K562 (cell line): ENCODE results near the gene LPXN. TPM values are rescaled to one million over a fixed set of nuclear protein-coding genes. Genes with fewer than 3 reads are reported as not detected.

Experiments used
- BCOR ChIP-seq: fragments of 450-650 bp; IDR thresholded peaks from 2 replicates; pipeline ENCODE4 v1.6.1; 2016
- BRF1 ChIP-seq: IDR thresholded peaks from 3 replicates; pipeline ENCODE4 v1.6.1; 2011; ENCODE audit warnings: borderline replicate concordance, mild to moderate bottlenecking; ENCODE audit not compliant: insufficient read length; ENCODE audit errors: extremely low read depth
- CBFA2T3 ChIP-seq: fragments of 450-650 bp; IDR thresholded peaks from 2 replicates; pipeline ENCODE4 v1.6.1; 2017
- CHD2 ChIP-seq: IDR thresholded peaks from 2 replicates; pipeline ENCODE4 v1.6.1; 2011; ENCODE audit warnings: low read depth, low read length
- ELF2 ChIP-seq: fragments of 250-450 bp; sonication (Bioruptor Pico); IDR thresholded peaks from 2 replicates; pipeline ENCODE4 v1.5.0; 2021; ENCODE audit warnings: mild to moderate bottlenecking
- FOXJ2 ChIP-seq: fragments of 200-800 bp; sonication (Bioruptor generic); IDR thresholded peaks from 2 replicates; pipeline ENCODE4 v1.6.1; 2016; ENCODE audit warnings: missing genetic modification characterization, missing compliant biosample characterization
- GTF2A2 ChIP-seq: IDR thresholded peaks from 2 replicates; pipeline ENCODE4 v1.6.1; 2016; ENCODE audit warnings: mild to moderate bottlenecking, missing genetic modification characterization, missing compliant biosample characterization
- HNRNPL ChIP-seq: fragments of 200-400 bp; formaldehyde crosslinking; IDR thresholded peaks from 2 replicates; pipeline ENCODE4 v1.6.1; 2017; ENCODE audit warnings: low read depth, mild to moderate bottlenecking, low read length
- KAT2B ChIP-seq: IDR thresholded peaks from one replicate; pipeline ENCODE4 v1.6.1; 2012; ENCODE audit warnings: low read depth, mild to moderate bottlenecking, control low read depth, inconsistent platforms, low read length, moderate library complexity
- KLF10 ChIP-seq: fragments of 250-450 bp; sonication (Bioruptor Pico); IDR thresholded peaks from 2 replicates; pipeline ENCODE4 v1.6.1; 2021; ENCODE audit warnings: matching md5 sums
- LEF1 ChIP-seq: fragments of 450-650 bp; IDR thresholded peaks from 2 replicates; pipeline ENCODE4 v1.6.1; 2016; ENCODE audit warnings: mild to moderate bottlenecking
- MCM7 ChIP-seq, 2 experiments: fragments of 450-650 bp; IDR thresholded peaks; 2 replicates each; pipeline ENCODE4 v1.6.1; 2016 to 2018
- PML ChIP-seq: IDR thresholded peaks from 2 replicates; pipeline ENCODE4 v1.6.1; 2012; ENCODE audit warnings: low read length, inconsistent platforms
- PREB ChIP-seq: sonication (generic); formaldehyde crosslinking; IDR thresholded peaks from 2 replicates; pipeline ENCODE4 v1.8.1; 2023; ENCODE audit warnings: mild to moderate bottlenecking, missing genetic modification reagents
- RFX7 ChIP-seq: fragments of 250-450 bp; sonication (Bioruptor Pico); IDR thresholded peaks from 2 replicates; pipeline ENCODE4 v1.5.1; 2021; ENCODE audit warnings: mild to moderate bottlenecking
- SIN3B ChIP-seq: fragments of 450-650 bp; IDR thresholded peaks from 2 replicates; pipeline ENCODE4 v1.6.1; 2017; ENCODE audit warnings: low read depth, mild to moderate bottlenecking, moderate library complexity
- STAT5A ChIP-seq: IDR thresholded peaks from 2 replicates; pipeline ENCODE4 v1.6.1; 2012; ENCODE audit warnings: low read length, inconsistent platforms, borderline replicate concordance
- SUPT5H ChIP-seq: fragments of 450-650 bp; IDR thresholded peaks from 2 replicates; pipeline ENCODE4 v1.6.1; 2016
- ZBTB1 ChIP-seq: sonication (generic); formaldehyde crosslinking; IDR thresholded peaks from 2 replicates; pipeline ENCODE4 v1.8.1; 2023; ENCODE audit warnings: missing genetic modification reagents, low read depth, mild to moderate bottlenecking, borderline replicate concordance
- ZFP36 ChIP-seq: fragments of 150-350 bp; IDR thresholded peaks from 2 replicates; pipeline ENCODE4 v1.6.1; 2018; ENCODE audit warnings: low read length, low read depth; ENCODE audit not compliant: partially characterized antibody
- ZFPM2 ChIP-seq: fragments of 250-450 bp; sonication (Bioruptor Pico); IDR thresholded peaks from 2 replicates; pipeline ENCODE4 v1.5.1; 2022; ENCODE audit warnings: mild to moderate bottlenecking
- ZKSCAN1 ChIP-seq: fragments of 150-350 bp; IDR thresholded peaks from 2 replicates; pipeline ENCODE4 v1.6.1; 2016; ENCODE audit warnings: low read depth, low read length
- ZNF133 ChIP-seq: fragments of 250-450 bp; sonication (Bioruptor Pico); IDR thresholded peaks from 2 replicates; pipeline ENCODE4 v1.4.0; 2020; ENCODE audit warnings: mild to moderate bottlenecking
- ZNF174 ChIP-seq: fragments of 250-450 bp; sonication (Bioruptor Pico); IDR thresholded peaks from 2 replicates; pipeline ENCODE4 v1.4.0; 2020; ENCODE audit warnings: mild to moderate bottlenecking
- ZNF175 ChIP-seq: fragments of 200-800 bp; sonication (Bioruptor generic); IDR thresholded peaks from 2 replicates; pipeline ENCODE4 v1.6.1; 2016; ENCODE audit warnings: low read depth, mild to moderate bottlenecking, missing genetic modification characterization, missing compliant biosample characterization
- ZNF217 ChIP-seq: sonication (generic); formaldehyde crosslinking; IDR thresholded peaks from 2 replicates; pipeline ENCODE4 v1.8.0; 2022; ENCODE audit warnings: mild to moderate bottlenecking, missing genetic modification reagents
- ZNF224 ChIP-seq: sonication (generic); formaldehyde crosslinking; IDR thresholded peaks from 2 replicates; pipeline ENCODE4 v1.8.0; 2022; ENCODE audit warnings: mild to moderate bottlenecking, missing genetic modification reagents
- ZNF239 ChIP-seq: fragments of 250-450 bp; sonication (Bioruptor Pico); IDR thresholded peaks from 2 replicates; pipeline ENCODE4 v1.4.0; 2020; ENCODE audit warnings: mild to moderate bottlenecking
- ZNF644 ChIP-seq: fragments of 200-800 bp; sonication (Bioruptor generic); IDR thresholded peaks from 2 replicates; pipeline ENCODE4 v1.6.1; 2016; ENCODE audit warnings: low read depth, missing genetic modification characterization, missing compliant biosample characterization
- polyA plus RNA-seq, 8 experiments: library from polyadenylated mRNA; depleted of rRNA in 4 of 8; stranded (reverse) in 5 of 8; unstranded in 3 of 8; fragments of >200 nt; fragmentation: Nextera tagmentation in 2 of 8; fragmentation: Illumina TruSeq in 1 of 8; extraction: Ambion mirVana in 2 of 8; extraction: Trizol in 1 of 8; gene quantifications; 2 replicates each; pipeline versions ENCODE4 v1.2.1 to v1.2.3, GENCODE V29; 2011 to 2014; ENCODE audit warnings: inconsistent platforms in 1 of 8, missing spikeins in 1 of 8
- total RNA-seq, 7 experiments: library from RNA; depleted of rRNA in 6 of 7; stranded (reverse); fragments of >200 nt in 6 of 7; fragmentation: Illumina TruSeq in 2 of 7; extraction: Trizol in 2 of 7; gene quantifications; 2 replicates each; pipeline versions ENCODE4 v1.2.1 to v1.2.3, GENCODE V29; 2011 to 2021; ENCODE audit warnings: low replicate concordance in 1 of 7
- TF ChIP-seq, protein P1 (sequence below), 3 experiments: IDR thresholded peaks in 2 of 3; conservative IDR thresholded peaks in 1 of 3; 2 replicates each; pipeline ENCODE4 v1.5.1; 2011 to 2012; ENCODE audit warnings: low read length in 3 of 3, mild to moderate bottlenecking in 3 of 3, control low read depth in 2 of 3, improper control_type of control experiment in 1 of 3, inconsistent platforms in 1 of 3, low read depth in 1 of 3, mixed read lengths in 1 of 3, moderate library complexity in 1 of 3; ENCODE audit not compliant: insufficient read depth in 2 of 3

Gene LPXN
- total and polyA plus RNA-seq, 9 of the 15 experiments (the other 6 are each of a cell fraction or from before 2014, with no cell fraction given): 0.73 to 3.1 (median 2.0) TPM

DNA sequence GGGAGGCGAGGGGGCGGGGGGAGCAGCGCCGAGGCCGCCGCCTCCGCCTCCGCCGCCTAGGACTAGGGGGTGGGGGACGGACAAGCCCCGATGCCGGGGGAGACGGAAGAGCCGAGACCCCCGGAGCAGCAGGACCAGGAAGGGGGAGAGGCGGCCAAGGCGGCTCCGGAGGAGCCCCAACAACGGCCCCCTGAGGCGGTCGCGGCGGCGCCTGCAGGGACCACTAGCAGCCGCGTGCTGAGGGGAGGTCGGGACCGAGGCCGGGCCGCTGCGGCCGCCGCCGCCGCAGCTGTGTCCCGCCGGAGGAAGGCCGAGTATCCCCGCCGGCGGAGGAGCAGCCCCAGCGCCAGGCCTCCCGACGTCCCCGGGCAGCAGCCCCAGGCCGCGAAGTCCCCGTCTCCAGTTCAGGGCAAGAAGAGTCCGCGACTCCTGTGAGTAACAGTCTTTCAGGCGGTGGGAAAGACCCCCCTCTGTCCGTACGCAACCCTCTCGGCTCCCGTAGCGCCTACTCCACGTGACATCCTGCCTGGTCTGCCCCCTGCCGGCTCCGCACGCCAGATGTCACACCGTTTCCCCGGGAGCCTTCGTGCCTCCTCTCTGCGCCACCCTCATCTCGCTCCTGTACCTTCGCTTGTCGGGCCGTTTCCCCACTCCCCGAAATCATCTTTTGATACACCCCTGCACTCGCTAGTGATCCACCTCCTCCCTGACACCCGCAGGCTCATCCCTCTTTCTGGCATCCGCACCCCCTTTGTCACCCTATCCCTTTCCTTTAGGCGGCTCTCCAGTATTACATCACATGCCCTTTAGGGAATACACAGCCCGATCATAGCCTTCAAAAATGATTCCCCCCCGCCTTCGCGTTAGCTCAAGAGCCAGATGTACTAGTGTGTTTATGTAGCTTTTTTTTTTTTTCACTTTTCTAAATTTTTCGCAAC is 3.8 kb upstream of the LPXN start (continued):
- TF ChIP-seq LEF1 (no peak; the same call in 1 of the 2 replicates), RFX7 (CRISPR knock-in tag) (no peak), ZNF217 (no peak), ZKSCAN1 (no peak), KAT2B (peak; percentile 91), STAT5A (no peak), PREB (CRISPR knock-in tag) (no peak), PML (peak; percentile 59; the same call in 1 of the 2 replicates), MCM7 (IDR thresholded peaks at IDR 0.05) (no peak), CHD2 (peak; percentile 12; the same call in 1 of the 2 replicates), GTF2A2 (tag) (no peak), BRF1 (no peak), FOXJ2 (tag) (no peak), ELF2 (CRISPR knock-in tag) (0 out of 2 replicates have a peak, but pooled peaks have one; percentile 60), ZFP36 (no peak), ZNF174 (no peak), SUPT5H (peak; percentile 87), ZNF224 (CRISPR knock-in tag) (0 out of 2 replicates have a peak, but pooled peaks have one; percentile 36), KLF10 (CRISPR knock-in tag) (no peak), ZNF133 (CRISPR knock-in tag) (no peak), CBFA2T3 (peak; percentile 40), ZNF175 (CRISPR knock-in tag) (no peak), ZBTB1 (CRISPR knock-in tag) (peak; percentile 54; the same call in 1 of the 2 replicates), SIN3B (peak; percentile 86), ZFPM2 (CRISPR knock-in tag) (no peak), ZNF239 (CRISPR knock-in tag) (no peak; the same call in 1 of the 2 replicates), HNRNPL (no peak), ZNF644 (tag) (no peak), BCOR (peak; percentile 85)
- TF ChIP-seq, protein P1, sequence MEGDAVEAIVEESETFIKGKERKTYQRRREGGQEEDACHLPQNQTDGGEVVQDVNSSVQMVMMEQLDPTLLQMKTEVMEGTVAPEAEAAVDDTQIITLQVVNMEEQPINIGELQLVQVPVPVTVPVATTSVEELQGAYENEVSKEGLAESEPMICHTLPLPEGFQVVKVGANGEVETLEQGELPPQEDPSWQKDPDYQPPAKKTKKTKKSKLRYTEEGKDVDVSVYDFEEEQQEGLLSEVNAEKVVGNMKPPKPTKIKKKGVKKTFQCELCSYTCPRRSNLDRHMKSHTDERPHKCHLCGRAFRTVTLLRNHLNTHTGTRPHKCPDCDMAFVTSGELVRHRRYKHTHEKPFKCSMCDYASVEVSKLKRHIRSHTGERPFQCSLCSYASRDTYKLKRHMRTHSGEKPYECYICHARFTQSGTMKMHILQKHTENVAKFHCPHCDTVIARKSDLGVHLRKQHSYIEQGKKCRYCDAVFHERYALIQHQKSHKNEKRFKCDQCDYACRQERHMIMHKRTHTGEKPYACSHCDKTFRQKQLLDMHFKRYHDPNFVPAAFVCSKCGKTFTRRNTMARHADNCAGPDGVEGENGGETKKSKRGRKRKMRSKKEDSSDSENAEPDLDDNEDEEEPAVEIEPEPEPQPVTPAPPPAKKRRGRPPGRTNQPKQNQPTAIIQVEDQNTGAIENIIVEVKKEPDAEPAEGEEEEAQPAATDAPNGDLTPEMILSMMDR (IDR thresholded peaks at IDR 0.05 in 2 of 3, conservative IDR thresholded peaks at IDR 0.05 in 1 of 3; ENCODE audit: insufficient read depth in 2 of 3, low read depth in 1 of 3, low read length in 3 of 3): peak; percentile 68 to 85 (median 74)
